Measurements from ENCODE around the gene FAM151B.

The FAM151B gene

GRCh38 chr5:80487829-80488721 is at the start of gene FAM151B:
Gene FAM151B (plus strand): TSS chr5:80488100. CDS start chr5:80488124, 24 bp downstream.
- DNase-seq (ENCODE audit: low read depth), result peak; percentile 99
- TF ChIP-seq CTCF (IDR thresholded peaks at IDR 0.05; ENCODE audit: insufficient read depth, low read depth, low read length, missing control alignments), result no peak
- peak within 1 kb of the TSS; percentile 75 for H3K4me3 ChIP-seq (ENCODE audit: low read length)

GRCh38 chr5:80438739-80439138 is 49.2 kb upstream of the FAM151B start:
- H3K4me3 ChIP-seq (ENCODE audit: low read length), result no peak overlapping the region
- no peak for TF ChIP-seq CTCF (IDR thresholded peaks at IDR 0.05; ENCODE audit: insufficient read depth, low read depth, low read length, missing control alignments)
- no peak for DNase-seq (ENCODE audit: low read depth)

GRCh38 chr5:80439213-80439612 is 48.7 kb upstream of the FAM151B start:
- DNase-seq (ENCODE audit: low read depth), result no peak
- H3K4me3 ChIP-seq (ENCODE audit: low read length), result no peak overlapping the region
- TF ChIP-seq CTCF (IDR thresholded peaks at IDR 0.05; ENCODE audit: insufficient read depth, low read depth, low read length, missing control alignments), result no peak

GRCh38 chr5:80442742-80443141 is 45.2 kb upstream of the FAM151B start:
- no peak for TF ChIP-seq CTCF (IDR thresholded peaks at IDR 0.05; ENCODE audit: insufficient read depth, low read depth, low read length, missing control alignments)
- H3K4me3 ChIP-seq (ENCODE audit: low read length), result no peak overlapping the region
- no peak for DNase-seq (ENCODE audit: low read depth)

DNA sequence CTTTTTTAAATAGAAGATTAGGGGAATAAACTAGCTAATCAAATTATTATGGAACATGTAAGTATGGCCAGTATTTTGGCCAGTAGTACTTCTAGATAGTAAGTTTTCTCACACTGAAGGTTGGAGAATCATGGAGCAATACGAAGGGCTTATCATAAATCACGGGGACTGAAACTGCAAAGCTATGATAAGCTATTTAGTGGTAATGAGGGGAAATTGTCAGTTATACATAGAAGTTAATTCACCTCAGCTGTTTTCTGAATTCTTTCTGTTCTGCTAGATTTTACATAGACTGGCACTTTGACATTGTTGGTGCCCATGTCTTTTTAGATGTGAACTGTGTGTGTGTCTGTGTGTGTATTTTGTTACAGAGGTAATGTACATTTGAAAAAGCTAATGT is 34.5 kb upstream of the FAM151B start:
- no peak for DNase-seq (ENCODE audit: low read depth)
- TF ChIP-seq CTCF (IDR thresholded peaks at IDR 0.05; ENCODE audit: insufficient read depth, low read depth, low read length, missing control alignments), result no peak
- no peak overlapping the region for H3K4me3 ChIP-seq (ENCODE audit: low read length)

- no peak for TF ChIP-seq CTCF (IDR thresholded peaks at IDR 0.05; ENCODE audit: insufficient read depth, low read depth, low read length, missing control alignments)
- H3K4me3 ChIP-seq (ENCODE audit: low read length), result no peak overlapping the region
- no peak for DNase-seq (ENCODE audit: low read depth)
Measured at GRCh38 chr5:80463269-80463668, 24.6 kb upstream of the FAM151B start.

Data from epithelial cell of esophagus (primary cell).